Measurements from ENCODE around the gene ANO1. TPM values are rescaled to one million over a fixed set of nuclear protein-coding genes. Genes with fewer than 3 reads are reported as not detected.

Gene ANO1
- total RNA-seq, 1 experiment from 2014 or later: 10.9 TPM

DNA sequence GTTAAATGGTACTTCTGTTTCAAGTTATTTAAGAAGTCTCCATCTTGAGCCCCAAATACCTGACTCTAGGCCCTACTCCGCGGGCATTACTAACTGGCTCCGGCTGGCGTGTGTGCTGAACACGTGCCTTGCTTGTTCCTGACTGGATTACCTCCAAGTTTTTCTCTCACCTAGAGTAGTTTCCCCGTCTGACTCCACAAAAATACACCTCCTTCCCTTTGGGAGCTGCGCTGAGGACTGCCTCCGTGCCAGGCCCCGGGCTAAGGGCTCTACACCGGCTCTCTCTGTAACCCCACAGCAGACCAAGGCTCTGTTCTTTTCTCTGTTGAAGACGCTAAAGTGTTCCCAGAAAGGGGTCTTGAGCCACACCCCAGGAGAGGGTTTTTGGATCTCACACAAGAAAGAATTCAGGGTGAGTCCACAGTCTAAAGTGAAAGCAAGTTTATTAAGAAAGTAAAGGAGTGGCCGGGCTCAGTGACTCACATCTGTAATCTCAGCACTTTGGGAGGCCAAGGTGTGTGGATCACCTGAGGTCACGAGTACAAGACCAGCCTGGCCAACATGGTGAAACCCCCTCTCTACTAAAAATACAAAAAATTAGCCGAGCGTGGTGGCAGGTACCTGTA is 61.8 kb downstream of the ANO1 start:
- H2AK5ac ChIP-seq (ENCODE audit: insufficient read length, low read length): no peak overlapping the region
- no peak overlapping the region for H3K4me2 ChIP-seq (ENCODE audit: insufficient read depth, insufficient read length, low read length)
- whole genome bisulfite sequencing (ENCODE audit: extremely low coverage, insufficient read length, low lambda C conversion rate): no CpG with 5 or more reads among the region's 15 CpGs
- DNase-seq: no peak
- peaks cover 0 to 3% (median 0%) of the 10 kb centered on the region in 3 experiments; a peak in 2 of 7 replicates for H3K36me3 Mint-ChIP-seq (ENCODE audit: insufficient read depth in 1 of 3, low read depth in 3 of 3)
- H3T11ph ChIP-seq (ENCODE audit: low read length): no peak overlapping the region
- no peak overlapping the region for H2BK12ac ChIP-seq (ENCODE audit: insufficient read length, low read depth, low read length)
- no peak overlapping the region for H2AFZ ChIP-seq (ENCODE audit: low read length)
- H2BK15ac ChIP-seq (ENCODE audit: low read depth, low read length): no peak overlapping the region
- H3K27me3 ChIP-seq (ENCODE audit: insufficient read depth, low read length): no peaks in the 10 kb centered on the region; the same call in 1 of the 2 replicates
- H3K4me1 ChIP-seq (ENCODE audit: insufficient read depth, low read length): peaks cover 4% of the 10 kb centered on the region; the same call in 1 of the 2 replicates
- H2BK5ac ChIP-seq (ENCODE audit: insufficient read length, low read length): no peak overlapping the region
- H4K8ac ChIP-seq (replicated peaks; ENCODE audit: insufficient read length, low read depth, low read length): no peak overlapping the region
- H3K79me1 ChIP-seq (ENCODE audit: insufficient read depth, low read depth, low read length, poor library complexity, severe bottlenecking): no peaks in the 10 kb centered on the region
- H3K9me3 Mint-ChIP-seq: no peaks in the 10 kb centered on the region; a peak in 1 of 5 replicates
- no peaks in the 10 kb centered on the region for H3K9me3 ChIP-seq (ENCODE audit: control insufficient read depth, low read depth, low read length)
- H4K91ac ChIP-seq (ENCODE audit: insufficient read length, low read depth, low read length): no peak overlapping the region
- no peak overlapping the region for H2BK20ac ChIP-seq (ENCODE audit: low read depth, low read length, poor library complexity, severe bottlenecking)
- no peaks in the 10 kb centered on the region for H3K23me2 ChIP-seq (ENCODE audit: insufficient read length, low read depth, low read length, poor library complexity, severe bottlenecking)
- H4K20me1 ChIP-seq (ENCODE audit: control insufficient read depth, insufficient read depth, insufficient read length): no peaks in the 10 kb centered on the region
- H3K18ac ChIP-seq (ENCODE audit: insufficient read length, low read depth, low read length): no peak overlapping the region
- no peak overlapping the region for H3K23ac ChIP-seq (ENCODE audit: insufficient read length, low read depth, low read length)
- H3K14ac ChIP-seq (ENCODE audit: insufficient read depth, low read length): no peak overlapping the region
- H4K5ac ChIP-seq (ENCODE audit: insufficient read length, low read depth, low read length): no peak overlapping the region
- peak overlapping the region in 2 of 3 experiments; percentile 34 to 74; a peak in 1 of 7 replicates for H3K27ac Mint-ChIP-seq
- TF ChIP-seq, protein P1, sequence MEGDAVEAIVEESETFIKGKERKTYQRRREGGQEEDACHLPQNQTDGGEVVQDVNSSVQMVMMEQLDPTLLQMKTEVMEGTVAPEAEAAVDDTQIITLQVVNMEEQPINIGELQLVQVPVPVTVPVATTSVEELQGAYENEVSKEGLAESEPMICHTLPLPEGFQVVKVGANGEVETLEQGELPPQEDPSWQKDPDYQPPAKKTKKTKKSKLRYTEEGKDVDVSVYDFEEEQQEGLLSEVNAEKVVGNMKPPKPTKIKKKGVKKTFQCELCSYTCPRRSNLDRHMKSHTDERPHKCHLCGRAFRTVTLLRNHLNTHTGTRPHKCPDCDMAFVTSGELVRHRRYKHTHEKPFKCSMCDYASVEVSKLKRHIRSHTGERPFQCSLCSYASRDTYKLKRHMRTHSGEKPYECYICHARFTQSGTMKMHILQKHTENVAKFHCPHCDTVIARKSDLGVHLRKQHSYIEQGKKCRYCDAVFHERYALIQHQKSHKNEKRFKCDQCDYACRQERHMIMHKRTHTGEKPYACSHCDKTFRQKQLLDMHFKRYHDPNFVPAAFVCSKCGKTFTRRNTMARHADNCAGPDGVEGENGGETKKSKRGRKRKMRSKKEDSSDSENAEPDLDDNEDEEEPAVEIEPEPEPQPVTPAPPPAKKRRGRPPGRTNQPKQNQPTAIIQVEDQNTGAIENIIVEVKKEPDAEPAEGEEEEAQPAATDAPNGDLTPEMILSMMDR (conservative IDR thresholded peaks at IDR 0.05): no peak
- no peak overlapping the region for H3K27ac ChIP-seq (ENCODE audit: insufficient read length, low read depth, low read length)
- no peak overlapping the region for H3K4me3 Mint-ChIP-seq
- no peak overlapping the region for H3K9ac ChIP-seq (ENCODE audit: extremely low read depth, insufficient read length, low read length)
- H3K27me3 Mint-ChIP-seq (ENCODE audit: low read depth): peaks cover 35% of the 10 kb centered on the region
- peaks cover 49 to 53% of the 10 kb centered on the region in 2 experiments for H3K4me1 Mint-ChIP-seq
- no peak overlapping the region for H2BK120ac ChIP-seq (ENCODE audit: low read depth, low read length, poor library complexity, severe bottlenecking)
- H3K4ac ChIP-seq (ENCODE audit: low read depth, low read length): no peak overlapping the region
- H3K56ac ChIP-seq (ENCODE audit: insufficient read length, low read depth, low read length): no peak overlapping the region
- H3K79me2 ChIP-seq (ENCODE audit: insufficient read depth, low read length): no peaks in the 10 kb centered on the region

Data from H9 (cell line).